Subcutaneous abdominal adipose tissue (tissue), 5 donors: ENCODE measurements around the gene MSN.
"Not testable (repeated sequence)": the region's sequence is repeated elsewhere in the genome, so short reads cannot be mapped to it uniquely, and the experiment has no call there.

ENCODE experiments used
- H3K27ac ChIP-seq: one replicate; pipeline ENCODE4 v1.7.0; 2013; ENCODE audit warnings: low read depth, mild to moderate bottlenecking, inconsistent platforms, low read length, moderate library complexity
- H3K27me3 ChIP-seq, 5 donors: one replicate each; pipeline ENCODE4 v1.7.0; 2013; ENCODE audit warnings: low read length in 5 of 5, inconsistent platforms in 1 of 5; ENCODE audit not compliant: control insufficient read depth in 5 of 5, insufficient read depth in 4 of 5
- H3K36me3 ChIP-seq, 5 donors: one replicate each; pipeline ENCODE4 v1.7.0; 2013; ENCODE audit warnings: low read length in 5 of 5; ENCODE audit not compliant: control insufficient read depth in 5 of 5, insufficient read depth in 5 of 5
- H3K4me1 ChIP-seq, 5 donors: one replicate each; pipeline ENCODE4 v1.7.0; 2013; ENCODE audit warnings: low read length in 5 of 5, mild to moderate bottlenecking in 3 of 5, moderate library complexity in 1 of 5; ENCODE audit not compliant: control insufficient read depth in 5 of 5, insufficient read depth in 5 of 5
- H3K4me3 ChIP-seq, 5 donors: one replicate each; pipeline ENCODE4 v1.7.0; 2013; ENCODE audit warnings: low read length in 5 of 5, low read depth in 1 of 5
- H3K9ac ChIP-seq, 5 donors: one replicate each; pipeline ENCODE4 v1.7.0; 2013; ENCODE audit warnings: low read length in 5 of 5, mild to moderate bottlenecking in 4 of 5, moderate library complexity in 3 of 5
- H3K9me3 ChIP-seq, 5 donors: one replicate each; pipeline ENCODE4 v1.7.0; 2013; ENCODE audit warnings: low read length in 5 of 5; ENCODE audit not compliant: control insufficient read depth in 5 of 5
- donor health status: healthy.
- donor health status: healthy.
- donor health status: healthy.
- donor health status: healthy.
- donor health status: healthy.

Gene MSN

DNA sequence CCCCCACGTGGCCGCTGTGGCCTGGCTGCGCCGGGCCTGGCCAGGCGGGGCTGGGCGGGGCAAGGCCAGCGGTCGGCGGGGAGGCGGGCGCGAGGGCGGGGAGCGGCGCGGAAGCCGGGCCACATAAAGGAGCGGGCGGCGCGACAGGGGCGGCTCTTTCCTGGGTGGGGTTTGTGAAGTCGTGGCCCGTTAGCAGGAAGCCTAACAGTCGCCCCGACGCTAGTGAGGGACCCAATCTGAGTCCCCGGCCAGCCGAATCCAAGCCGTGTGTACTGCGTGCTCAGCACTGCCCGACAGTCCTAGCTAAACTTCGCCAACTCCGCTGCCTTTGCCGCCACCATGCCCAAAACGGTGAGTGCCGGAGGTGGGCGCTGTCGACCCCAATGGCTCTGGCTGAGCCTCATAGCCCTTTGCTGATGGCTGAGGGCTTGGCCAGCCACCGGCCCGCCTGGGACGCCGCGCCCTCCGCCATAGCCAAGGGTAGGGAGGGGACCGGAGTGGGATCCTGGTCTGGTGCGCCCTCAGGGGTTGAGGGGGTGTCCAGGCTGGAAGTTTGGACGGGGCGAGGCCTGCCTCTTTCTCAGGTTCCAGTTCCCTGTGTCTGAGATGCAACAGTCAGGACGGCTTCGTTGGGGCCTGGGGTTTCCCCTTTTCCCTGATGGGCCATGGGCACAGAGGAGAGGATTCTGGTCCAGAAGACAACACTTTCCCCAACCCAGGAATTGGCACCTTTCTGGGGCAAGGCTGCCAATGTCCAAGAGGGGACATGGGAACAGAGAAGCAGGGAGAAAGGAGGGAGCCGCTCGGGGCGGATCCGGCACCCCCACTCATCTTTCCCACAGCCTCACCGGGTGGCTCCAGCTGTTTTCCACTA is at the start of gene MSN:
Gene MSN (plus strand): TSS at position 152 of the 874 bp plus-strand sequence. CDS start 188 bp downstream, at position 340.
- Histone ChIP-seq H3K9me3 (peaks cover 0 to 4% (median 0%) of the 10 kb centered on the region in 5 donors), H3K4me1 (peaks cover 0 to 37% (median 20%) of the 10 kb centered on the region in 5 donors), H3K36me3 (peaks cover 0 to 3% (median 0%) of the 10 kb centered on the region in 5 donors), H3K27me3 (peaks cover 0 to 6% (median 0%) of the 10 kb centered on the region in 5 donors), H3K27ac (peak within 1 kb of the TSS; percentile 98), H3K4me3 (peak within 1 kb of the TSS; percentile 79 to 92 (median 88)), H3K9ac (peak within 1 kb of the TSS; percentile 86 to 96 (median 94))

DNA sequence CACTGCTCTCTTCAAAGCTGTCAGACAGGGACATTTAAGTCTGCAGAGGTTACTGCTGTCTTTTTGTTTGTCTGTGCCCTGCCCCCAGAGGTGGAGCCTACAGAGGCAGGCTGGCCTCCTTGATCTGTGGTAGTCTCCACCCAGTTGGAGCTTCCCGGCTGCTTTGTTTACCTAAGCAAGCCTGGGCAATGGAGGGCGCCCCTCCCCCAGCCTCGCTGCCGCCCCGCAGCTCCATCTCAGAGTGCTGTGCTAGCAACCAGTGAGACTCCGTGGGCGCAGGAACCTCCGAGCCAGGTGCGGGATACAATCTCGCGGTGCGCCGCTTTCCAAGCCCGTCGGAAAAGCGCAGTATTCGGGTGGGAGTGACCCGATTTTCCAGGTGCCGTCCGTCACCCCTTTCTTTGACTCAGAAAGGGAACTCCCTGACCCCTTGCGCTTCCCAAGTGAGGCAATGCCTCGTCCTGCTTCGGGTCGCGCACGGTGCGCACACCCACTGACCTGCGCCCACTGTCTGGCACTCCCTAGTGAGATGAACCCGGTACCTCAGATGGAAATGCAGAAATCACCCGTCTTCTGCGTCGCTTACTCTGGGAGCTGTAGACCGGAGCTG is 47.3 kb upstream of the MSN start:
- H3K36me3 ChIP-seq, H3K4me1 ChIP-seq, H3K4me3 ChIP-seq, H3K9ac ChIP-seq, H3K27ac ChIP-seq, H3K27me3 ChIP-seq, H3K9me3 ChIP-seq: not testable (repeated sequence)

DNA sequence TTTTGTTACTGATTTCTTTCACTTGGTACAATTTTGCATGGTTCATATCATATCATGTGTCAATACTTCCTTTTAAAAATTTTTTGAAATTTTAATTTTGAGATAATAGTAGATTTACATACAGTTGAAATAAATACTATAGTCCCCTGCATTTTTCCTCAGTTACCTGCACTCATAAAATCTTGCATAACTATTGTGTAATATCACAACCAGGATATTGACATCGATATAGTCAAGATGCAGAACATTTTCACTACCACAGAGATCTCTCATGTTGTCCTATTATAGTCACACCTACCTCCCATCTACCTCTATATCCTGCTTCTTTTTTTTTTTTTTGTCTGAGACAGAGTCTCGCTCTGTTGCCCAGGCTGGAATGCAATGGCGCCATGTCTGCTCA is 36.7 kb upstream of the MSN start:
- H3K27ac ChIP-seq: no peak overlapping the region
- H3K4me3 ChIP-seq: no peak overlapping the region
- H3K9ac ChIP-seq: no peak overlapping the region
- H3K4me1 ChIP-seq: peaks cover 2 to 17% (median 12%) of the 10 kb centered on the region in 5 donors
- peaks cover 0 to 4% (median 3%) of the 10 kb centered on the region in 5 donors for H3K27me3 ChIP-seq
- no peaks in the 10 kb centered on the region for H3K36me3 ChIP-seq
- peaks cover 0 to 3% (median 0%) of the 10 kb centered on the region in 5 donors for H3K9me3 ChIP-seq

DNA sequence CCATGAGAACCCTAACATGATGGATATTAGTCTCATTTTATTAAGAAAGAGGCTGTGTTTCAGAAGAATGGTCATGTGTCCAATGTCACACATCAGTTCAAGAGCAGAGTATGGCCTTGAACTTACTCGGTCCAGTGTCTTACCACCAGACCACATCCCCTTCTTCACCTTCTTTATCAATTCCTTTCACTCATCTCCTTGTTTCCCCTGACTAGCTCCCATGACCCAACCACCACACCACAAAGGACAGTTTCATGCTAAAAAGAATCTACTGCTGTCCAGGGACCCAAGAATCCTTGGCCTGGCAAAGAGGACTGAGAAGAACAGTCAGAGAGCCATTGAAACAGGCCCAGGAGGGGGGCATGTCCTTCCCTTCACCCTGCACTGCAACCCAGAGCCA is 33.6 kb upstream of the MSN start:
- Histone ChIP-seq H3K4me3 (no peak overlapping the region), H3K27me3 (peaks cover 0 to 3% (median 0%) of the 10 kb centered on the region in 5 donors), H3K36me3 (no peaks in the 10 kb centered on the region), H3K4me1 (peaks cover 2 to 22% (median 18%) of the 10 kb centered on the region in 5 donors), H3K27ac (peak overlapping the region; percentile 65), H3K9me3 (no peaks in the 10 kb centered on the region), H3K9ac (no peak overlapping the region)

DNA sequence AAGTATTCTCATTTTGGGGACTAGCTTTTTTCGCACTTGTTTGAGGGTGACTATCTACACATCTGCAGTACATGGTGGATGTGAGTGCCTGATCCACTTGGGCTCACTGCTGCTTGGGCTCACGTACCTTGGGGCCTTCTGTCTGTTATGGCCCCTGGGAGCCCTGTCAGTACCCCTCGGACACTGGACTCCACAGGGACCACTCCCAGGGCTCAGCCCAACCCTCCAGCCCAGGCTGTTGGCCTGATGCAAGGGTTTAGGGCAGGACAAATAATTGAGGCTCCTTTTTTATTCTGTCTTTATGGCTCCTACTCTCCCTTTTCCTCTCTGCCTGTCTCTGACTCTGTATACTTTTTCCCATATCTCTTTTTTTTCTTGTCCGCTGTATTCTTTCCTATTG is 32.7 kb upstream of the MSN start:
- peak overlapping the region; percentile 90 for H3K27ac ChIP-seq

DNA sequence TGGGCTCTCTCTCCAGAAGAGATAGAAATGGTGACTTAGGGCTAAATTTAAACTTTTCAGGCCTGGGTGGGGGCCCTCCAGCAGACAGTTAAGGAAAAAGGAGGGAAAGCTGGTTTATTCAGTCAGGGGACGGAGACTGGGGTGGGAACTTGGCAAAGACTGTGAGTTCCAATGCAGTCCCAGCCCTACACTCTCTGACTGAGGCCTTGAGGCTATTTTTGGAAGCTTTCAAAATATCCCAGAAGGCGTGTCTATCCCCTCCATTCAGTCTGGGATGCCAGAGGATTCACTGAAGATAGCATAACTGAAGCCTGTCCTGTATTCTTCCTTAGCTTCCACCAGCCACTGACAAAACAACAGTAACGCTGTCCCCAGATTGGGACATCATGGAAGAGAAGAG is 32.1 kb upstream of the MSN start:
- no peak overlapping the region for H3K4me3 ChIP-seq
- no peaks in the 10 kb centered on the region for H3K9me3 ChIP-seq
- H3K27ac ChIP-seq: peak overlapping the region; percentile 90
- no peaks in the 10 kb centered on the region for H3K36me3 ChIP-seq
- peak overlapping the region in 4 of 5 donors; percentile 9 to 67 (median 32) for H3K9ac ChIP-seq
- H3K4me1 ChIP-seq: peaks cover 2 to 22% (median 18%) of the 10 kb centered on the region in 5 donors
- peaks cover 0 to 6% (median 0%) of the 10 kb centered on the region in 5 donors for H3K27me3 ChIP-seq

More for the DNA sequence above, 32.7 kb upstream of the MSN start:
- no peaks in the 10 kb centered on the region for H3K36me3 ChIP-seq
- peaks cover 0 to 6% (median 0%) of the 10 kb centered on the region in 5 donors for H3K27me3 ChIP-seq
- no peak overlapping the region for H3K4me3 ChIP-seq
- peaks cover 2 to 22% (median 18%) of the 10 kb centered on the region in 5 donors for H3K4me1 ChIP-seq
- H3K9ac ChIP-seq: peak overlapping the region in 2 of 5 donors; percentile 9 to 26
- H3K9me3 ChIP-seq: no peaks in the 10 kb centered on the region

DNA sequence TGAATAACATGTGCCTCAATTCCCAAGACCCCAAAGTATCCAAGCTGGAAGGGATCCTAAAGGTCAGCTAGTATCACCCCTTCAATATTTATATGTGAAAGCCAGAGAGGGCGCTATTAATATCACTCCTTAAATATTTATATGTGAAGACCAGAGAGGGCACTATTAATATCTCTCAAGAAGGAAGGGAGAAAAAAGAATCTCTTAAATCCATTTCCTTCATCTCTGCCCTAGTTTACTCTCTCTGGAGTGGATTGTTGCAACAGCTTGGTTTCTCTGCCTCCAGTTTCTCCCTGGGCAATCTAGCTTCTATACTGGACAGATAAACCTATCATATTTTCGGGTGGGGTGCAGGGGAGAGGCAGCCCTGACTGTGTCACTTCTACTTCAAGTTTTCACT is 31.6 kb upstream of the MSN start:
- Histone ChIP-seq H3K9ac (peak overlapping the region; percentile 6 to 48 (median 35)), H3K36me3 (no peaks in the 10 kb centered on the region), H3K27me3 (peaks cover 0 to 6% (median 0%) of the 10 kb centered on the region in 5 donors), H3K9me3 (no peaks in the 10 kb centered on the region), H3K27ac (peak overlapping the region; percentile 90), H3K4me1 (peaks cover 2 to 22% (median 18%) of the 10 kb centered on the region in 5 donors), H3K4me3 (no peak overlapping the region)

DNA sequence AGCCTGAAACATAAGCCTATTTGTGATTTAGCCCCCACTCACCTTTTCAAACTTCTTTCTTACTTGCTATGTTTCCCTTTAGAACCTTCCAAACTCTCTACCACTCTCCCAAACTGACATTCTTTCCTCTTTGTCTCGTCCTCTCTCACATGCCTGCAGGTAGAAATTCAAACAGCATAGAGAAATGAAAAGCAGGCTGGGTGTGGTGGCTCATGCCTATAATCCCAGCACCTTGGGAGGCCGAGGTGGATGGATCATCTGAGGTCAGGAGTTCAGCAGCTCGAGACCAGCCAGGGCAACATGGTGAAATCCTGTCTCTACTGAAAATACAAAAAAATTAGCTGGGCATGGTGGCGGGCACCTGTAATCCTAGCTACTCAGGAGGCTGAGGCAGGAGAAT is 31.2 kb upstream of the MSN start:
- Histone ChIP-seq H3K27ac (peak overlapping the region; percentile 90), H3K9ac (peak overlapping the region; percentile 6 to 48 (median 35))

DNA sequence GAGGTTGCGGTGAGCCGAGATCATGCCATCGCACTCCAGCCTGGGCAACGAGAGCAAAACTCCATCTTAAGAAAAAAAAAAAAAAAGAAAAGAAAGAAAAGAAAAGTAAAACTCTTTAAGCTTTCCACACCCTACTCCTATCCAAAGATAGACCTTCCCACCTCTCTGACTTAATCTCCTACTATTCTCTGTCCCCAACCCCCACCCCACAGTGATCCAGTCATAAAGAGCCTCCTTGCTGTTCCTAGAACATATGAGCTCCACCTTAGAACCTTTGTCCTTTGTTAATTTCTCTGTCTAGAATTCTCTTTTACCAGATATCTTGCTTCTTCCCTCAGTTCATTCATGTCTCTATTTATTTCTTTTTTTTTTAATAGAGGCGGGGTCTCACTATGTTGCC is 30.1 kb upstream of the MSN start:
- H3K36me3 ChIP-seq: no peaks in the 10 kb centered on the region
- peaks cover 2 to 22% (median 18%) of the 10 kb centered on the region in 5 donors for H3K4me1 ChIP-seq
- no peak overlapping the region for H3K9ac ChIP-seq
- peaks cover 0 to 6% (median 0%) of the 10 kb centered on the region in 5 donors for H3K27me3 ChIP-seq
- no peaks in the 10 kb centered on the region for H3K9me3 ChIP-seq
- H3K4me3 ChIP-seq: no peak overlapping the region
- H3K27ac ChIP-seq: no peak overlapping the region

More for the DNA sequence above, 31.2 kb upstream of the MSN start:
- peaks cover 2 to 22% (median 18%) of the 10 kb centered on the region in 5 donors for H3K4me1 ChIP-seq
- not testable (repeated sequence) for H3K9me3 ChIP-seq, H3K4me3 ChIP-seq, H3K27me3 ChIP-seq, H3K36me3 ChIP-seq
